ENCODE measurements around the gene CYP26C1. TPM values are rescaled to one million over a fixed set of nuclear protein-coding genes. Genes with fewer than 3 reads are reported as not detected.

The CYP26C1 gene
- total and polyA plus RNA-seq, 9 of the 15 experiments (the other 6 are each of a cell fraction or from before 2014, with no cell fraction given) = 0.07 to 0.09 (median 0.07) TPM; not detected in 6

- peak in 1 of 2 experiments; percentile 43; a peak in 1 of 4 replicates for TF ChIP-seq ARNT (IDR thresholded peaks at IDR 0.05)
- peak; percentile 54; the same call in 1 of the 2 replicates for TF ChIP-seq PHF8 (IDR thresholded peaks at IDR 0.05; ENCODE audit: borderline replicate concordance, low read length)
- peak; percentile 22 for TF ChIP-seq CBFA2T2 (conservative IDR thresholded peaks at IDR 0.05)
- no peak for TF ChIP-seq MECOM (CRISPR knock-in tag; IDR thresholded peaks at IDR 0.05)
- TF ChIP-seq TEAD1 (CRISPR knock-in tag; IDR thresholded peaks at IDR 0.05) = 0 out of 4 replicates have a peak, but pooled peaks of 1 of the 2 experiments have one; percentile 21
- TF ChIP-seq JUND (IDR thresholded peaks at IDR 0.05; ENCODE audit: borderline replicate concordance, low read depth, low read length) = peak; percentile 46; the same call in 1 of the 2 replicates
- peak; percentile 15; the same call in 1 of the 3 replicates for TF ChIP-seq JUND (tag; IDR thresholded peaks at IDR 0.05; ENCODE audit: borderline replicate concordance, low read depth, low read length)
- peak; percentile 41 for TF ChIP-seq MYC (IDR thresholded peaks at IDR 0.05; ENCODE audit: low read depth, low read length)
- TF ChIP-seq MYC (CRISPR knock-in tag; IDR thresholded peaks at IDR 0.05; ENCODE audit: borderline replicate concordance, low read depth) = no peak
- no peak for TF ChIP-seq ZEB2 (IDR thresholded peaks at IDR 0.05)
- peak; percentile 75 for TF ChIP-seq MITF (IDR thresholded peaks at IDR 0.05)
- TF ChIP-seq, protein P1, sequence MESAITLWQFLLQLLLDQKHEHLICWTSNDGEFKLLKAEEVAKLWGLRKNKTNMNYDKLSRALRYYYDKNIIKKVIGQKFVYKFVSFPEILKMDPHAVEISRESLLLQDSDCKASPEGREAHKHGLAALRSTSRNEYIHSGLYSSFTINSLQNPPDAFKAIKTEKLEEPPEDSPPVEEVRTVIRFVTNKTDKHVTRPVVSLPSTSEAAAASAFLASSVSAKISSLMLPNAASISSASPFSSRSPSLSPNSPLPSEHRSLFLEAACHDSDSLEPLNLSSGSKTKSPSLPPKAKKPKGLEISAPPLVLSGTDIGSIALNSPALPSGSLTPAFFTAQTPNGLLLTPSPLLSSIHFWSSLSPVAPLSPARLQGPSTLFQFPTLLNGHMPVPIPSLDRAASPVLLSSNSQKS (CRISPR knock-in tag; IDR thresholded peaks at IDR 0.05) = no peak
- TF ChIP-seq ZMIZ1 (IDR thresholded peaks at IDR 0.05; ENCODE audit: low read depth in 2 of 2, low read length in 2 of 2) = peak in 1 of 2 experiments; percentile 66; a peak in 1 of 4 replicates
- TF ChIP-seq RNF2 (IDR thresholded peaks at IDR 0.05) = peak; percentile 85
- TF ChIP-seq, protein P2, sequence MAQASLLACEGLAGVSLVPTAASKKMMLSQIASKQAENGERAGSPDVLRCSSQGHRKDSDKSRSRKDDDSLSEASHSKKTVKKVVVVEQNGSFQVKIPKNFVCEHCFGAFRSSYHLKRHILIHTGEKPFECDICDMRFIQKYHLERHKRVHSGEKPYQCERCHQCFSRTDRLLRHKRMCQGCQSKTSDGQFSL (CRISPR knock-in tag; IDR thresholded peaks at IDR 0.05) = peak; percentile 42; the same call in 1 of the 2 replicates
- TF ChIP-seq, protein P2 (tag; IDR thresholded peaks at IDR 0.05) = 0 out of 4 replicates have a peak, but pooled peaks of 1 of the 2 experiments have one; percentile 58
- 0 out of 2 replicates have a peak, but pooled peaks have one; percentile 5 for TF ChIP-seq TEAD4 (IDR thresholded peaks at IDR 0.05; ENCODE audit: low read length)
- no peak for TF ChIP-seq TEAD4 (CRISPR knock-in tag; IDR thresholded peaks at IDR 0.05; ENCODE audit: borderline replicate concordance)
- TF ChIP-seq, protein P3, sequence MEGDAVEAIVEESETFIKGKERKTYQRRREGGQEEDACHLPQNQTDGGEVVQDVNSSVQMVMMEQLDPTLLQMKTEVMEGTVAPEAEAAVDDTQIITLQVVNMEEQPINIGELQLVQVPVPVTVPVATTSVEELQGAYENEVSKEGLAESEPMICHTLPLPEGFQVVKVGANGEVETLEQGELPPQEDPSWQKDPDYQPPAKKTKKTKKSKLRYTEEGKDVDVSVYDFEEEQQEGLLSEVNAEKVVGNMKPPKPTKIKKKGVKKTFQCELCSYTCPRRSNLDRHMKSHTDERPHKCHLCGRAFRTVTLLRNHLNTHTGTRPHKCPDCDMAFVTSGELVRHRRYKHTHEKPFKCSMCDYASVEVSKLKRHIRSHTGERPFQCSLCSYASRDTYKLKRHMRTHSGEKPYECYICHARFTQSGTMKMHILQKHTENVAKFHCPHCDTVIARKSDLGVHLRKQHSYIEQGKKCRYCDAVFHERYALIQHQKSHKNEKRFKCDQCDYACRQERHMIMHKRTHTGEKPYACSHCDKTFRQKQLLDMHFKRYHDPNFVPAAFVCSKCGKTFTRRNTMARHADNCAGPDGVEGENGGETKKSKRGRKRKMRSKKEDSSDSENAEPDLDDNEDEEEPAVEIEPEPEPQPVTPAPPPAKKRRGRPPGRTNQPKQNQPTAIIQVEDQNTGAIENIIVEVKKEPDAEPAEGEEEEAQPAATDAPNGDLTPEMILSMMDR (IDR thresholded peaks at IDR 0.05 in 2 of 3, conservative IDR thresholded peaks at IDR 0.05 in 1 of 3; ENCODE audit: insufficient read depth in 2 of 3, low read depth in 1 of 3, low read length in 3 of 3) = peak; percentile 15 to 42 (median 38); a peak in 3 of 6 replicates
Measured at GRCh38 chr10:93071674-93072224, 11.2 kb downstream of the CYP26C1 start (continued).

All from K562 (cell line).